ENCODE results near the gene FZD7. TPM values are rescaled to one million over a fixed set of nuclear protein-coding genes. Genes with fewer than 3 reads are reported as not detected.

The FZD7 gene
- total and polyA plus RNA-seq, 2 donors (not counting 1 experiment from before 2014, with no cell fraction given): 0.67 to 2.1 TPM

DNA sequence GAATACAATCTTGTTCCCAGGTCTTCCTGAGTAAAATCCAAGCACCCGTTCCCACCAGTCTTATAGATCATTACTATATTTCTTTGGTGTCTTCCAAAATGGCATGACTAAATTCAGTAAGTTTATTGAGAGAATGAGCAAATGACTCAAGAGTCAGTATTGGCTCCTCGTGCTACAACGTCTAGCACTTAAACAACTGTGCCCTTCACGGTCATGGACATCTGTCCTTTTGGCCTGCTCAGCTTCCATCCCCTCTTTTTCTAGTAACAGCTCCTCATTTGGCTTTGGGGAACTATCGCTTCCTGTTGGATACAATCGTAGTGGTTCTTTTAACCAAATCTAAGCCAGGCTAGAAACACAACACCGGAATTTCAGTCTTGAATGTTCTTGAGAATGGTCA is 24.1 kb upstream of the FZD7 start:
- Histone ChIP-seq H3K4me2 (replicated peaks; ENCODE audit: low read depth, low read length, poor library complexity, severe bottlenecking) (no peak overlapping the region), H4K20me1 (ENCODE audit: control insufficient read depth, insufficient read depth, low read length, poor library complexity, severe bottlenecking) (no peaks in the 10 kb centered on the region), H3K36me3 (replicated peaks in 1 of 2; ENCODE audit: control extremely low read depth in 1 of 2, control insufficient read depth in 1 of 2, extremely low read depth in 1 of 2, insufficient read depth in 2 of 2, low read length in 1 of 2) (no peaks in the 10 kb centered on the region), H3K9me3 (ENCODE audit: control extremely low read depth in 1 of 3, control insufficient read depth in 2 of 3, insufficient read depth in 1 of 3, low read length in 2 of 3) (no peaks in the 10 kb centered on the region), H3K27me3 (replicated peaks in 1 of 4; ENCODE audit: control extremely low read depth in 1 of 4, control insufficient read depth in 3 of 4, insufficient read depth in 4 of 4, low read length in 3 of 4) (peaks cover 0 to 5% (median 2%) of the 10 kb centered on the region in 4 experiments), H3K4me3 (ENCODE audit: control extremely low read depth in 1 of 5, extremely low read depth in 1 of 5, insufficient read depth in 1 of 5, low read depth in 2 of 5, low read length in 4 of 5) (no peak overlapping the region), H3K9ac (ENCODE audit: low read length) (no peak overlapping the region), H3K4me1 (ENCODE audit: control insufficient read depth in 2 of 2, insufficient read depth in 2 of 2, low read length in 2 of 2) (peaks cover 9 to 10% of the 10 kb centered on the region in 2 donors), H2AFZ (ENCODE audit: insufficient read depth, low read depth, low read length, poor library complexity, severe bottlenecking) (no peak overlapping the region), H3K27ac (ENCODE audit: low read length in 2 of 2) (no peak overlapping the region), H3K79me2 (ENCODE audit: control insufficient read depth, insufficient read depth, low read length) (no peaks in the 10 kb centered on the region)
- POLR2A ChIA-PET: no interaction called here
- Mint-ChIP-seq H3K4me3 (no peak overlapping the region), H3K4me1 (peaks cover 12% of the 10 kb centered on the region), H3K9me3 (ENCODE audit: insufficient read depth) (no peaks in the 10 kb centered on the region), H3K27ac (no peak overlapping the region), H3K27me3 (peaks cover 22% of the 10 kb centered on the region)
- no peak for DNase-seq
- intact Hi-C loops (cut with micrococcal nuclease): no loop called here
- CTCF ChIA-PET: interaction anchor here (1.1 kb wide), 1 partner anchor 149 kb away, joined by 3 read pairs; no protein-coding TSS in a partner anchor
- ATAC-seq (ENCODE audit: low read depth): no peak
- WGBS (ENCODE audit: insufficient coverage): 94% methylated on average over 5 of the region's 7 CpGs
- TF ChIP-seq EZH2 (IDR thresholded peaks at IDR 0.05; ENCODE audit: borderline replicate concordance, insufficient read depth, low read depth, low read length, poor library complexity, severe bottlenecking): no peak
- TF ChIP-seq, protein P1, sequence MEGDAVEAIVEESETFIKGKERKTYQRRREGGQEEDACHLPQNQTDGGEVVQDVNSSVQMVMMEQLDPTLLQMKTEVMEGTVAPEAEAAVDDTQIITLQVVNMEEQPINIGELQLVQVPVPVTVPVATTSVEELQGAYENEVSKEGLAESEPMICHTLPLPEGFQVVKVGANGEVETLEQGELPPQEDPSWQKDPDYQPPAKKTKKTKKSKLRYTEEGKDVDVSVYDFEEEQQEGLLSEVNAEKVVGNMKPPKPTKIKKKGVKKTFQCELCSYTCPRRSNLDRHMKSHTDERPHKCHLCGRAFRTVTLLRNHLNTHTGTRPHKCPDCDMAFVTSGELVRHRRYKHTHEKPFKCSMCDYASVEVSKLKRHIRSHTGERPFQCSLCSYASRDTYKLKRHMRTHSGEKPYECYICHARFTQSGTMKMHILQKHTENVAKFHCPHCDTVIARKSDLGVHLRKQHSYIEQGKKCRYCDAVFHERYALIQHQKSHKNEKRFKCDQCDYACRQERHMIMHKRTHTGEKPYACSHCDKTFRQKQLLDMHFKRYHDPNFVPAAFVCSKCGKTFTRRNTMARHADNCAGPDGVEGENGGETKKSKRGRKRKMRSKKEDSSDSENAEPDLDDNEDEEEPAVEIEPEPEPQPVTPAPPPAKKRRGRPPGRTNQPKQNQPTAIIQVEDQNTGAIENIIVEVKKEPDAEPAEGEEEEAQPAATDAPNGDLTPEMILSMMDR (IDR thresholded peaks at IDR 0.05): no peak

DNA sequence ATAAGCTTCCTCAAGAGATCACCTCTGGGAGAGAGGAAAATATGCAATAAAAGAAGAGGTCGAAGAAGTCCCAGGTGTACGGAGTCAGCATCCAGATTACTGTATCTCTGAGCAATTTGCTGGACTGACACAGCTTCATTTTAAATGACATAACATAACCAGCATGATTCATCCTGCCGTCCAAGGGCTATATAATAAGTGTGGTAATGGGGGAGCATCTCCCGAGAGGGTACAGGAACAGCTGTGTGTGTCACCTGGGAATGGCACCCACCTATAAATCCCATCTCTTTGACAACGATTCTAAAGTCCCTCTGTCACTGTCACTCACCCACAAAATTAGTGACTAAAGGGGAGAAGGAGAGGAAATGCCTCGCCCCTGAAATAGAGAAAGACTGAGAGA is 19.3 kb upstream of the FZD7 start:
- POLR2A ChIA-PET: no interaction called here

More for the DNA sequence above, 19.3 kb upstream of the FZD7 start:
- Histone ChIP-seq H2AFZ (ENCODE audit: insufficient read depth, low read depth, low read length, poor library complexity, severe bottlenecking) (no peak overlapping the region), H3K9ac (ENCODE audit: low read length) (no peak overlapping the region), H3K27ac (ENCODE audit: low read length in 2 of 2) (no peak overlapping the region), H3K36me3 (replicated peaks in 1 of 2; ENCODE audit: control extremely low read depth in 1 of 2, control insufficient read depth in 1 of 2, extremely low read depth in 1 of 2, insufficient read depth in 2 of 2, low read length in 1 of 2) (no peaks in the 10 kb centered on the region), H3K9me3 (ENCODE audit: control extremely low read depth in 1 of 3, control insufficient read depth in 2 of 3, insufficient read depth in 1 of 3, low read length in 2 of 3) (no peaks in the 10 kb centered on the region), H4K20me1 (ENCODE audit: control insufficient read depth, insufficient read depth, low read length, poor library complexity, severe bottlenecking) (no peaks in the 10 kb centered on the region), H3K79me2 (ENCODE audit: control insufficient read depth, insufficient read depth, low read length) (no peaks in the 10 kb centered on the region), H3K27me3 (replicated peaks in 1 of 4; ENCODE audit: control extremely low read depth in 1 of 4, control insufficient read depth in 3 of 4, insufficient read depth in 4 of 4, low read length in 3 of 4) (peaks cover 0 to 8% (median 2%) of the 10 kb centered on the region in 4 experiments), H3K4me1 (ENCODE audit: control insufficient read depth in 2 of 2, insufficient read depth in 2 of 2, low read length in 2 of 2) (no peaks in the 10 kb centered on the region), H3K4me2 (replicated peaks; ENCODE audit: low read depth, low read length, poor library complexity, severe bottlenecking) (no peak overlapping the region), H3K4me3 (ENCODE audit: control extremely low read depth in 1 of 5, extremely low read depth in 1 of 5, insufficient read depth in 1 of 5, low read depth in 2 of 5, low read length in 4 of 5) (no peak overlapping the region)
- TF ChIP-seq, protein P1 (IDR thresholded peaks at IDR 0.05): no peak
- no peak for TF ChIP-seq EZH2 (IDR thresholded peaks at IDR 0.05; ENCODE audit: borderline replicate concordance, insufficient read depth, low read depth, low read length, poor library complexity, severe bottlenecking)
- WGBS (ENCODE audit: insufficient coverage): no CpG with 5 or more reads among the region's 6 CpGs
- H3K4me1 Mint-ChIP-seq: no peaks in the 10 kb centered on the region
- intact Hi-C loops (cut with micrococcal nuclease): no loop called here
- no peak for DNase-seq
- no peaks in the 10 kb centered on the region for H3K9me3 Mint-ChIP-seq (ENCODE audit: insufficient read depth)
- ATAC-seq (ENCODE audit: low read depth): no peak
- no peak overlapping the region for H3K27ac Mint-ChIP-seq
- H3K27me3 Mint-ChIP-seq: peaks cover 39% of the 10 kb centered on the region
- H3K4me3 Mint-ChIP-seq: no peak overlapping the region
- CTCF ChIA-PET: no interaction called here

All from B cell (primary cell).